ENCODE measurements around the gene BAIAP2L2.

BAIAP2L2 gene

GRCh38 chr22:38075961-38076360 lies 34.5 kb downstream of the BAIAP2L2 start:
- Histone ChIP-seq H3K4me2 (ENCODE audit: insufficient read depth, low read length, poor library complexity, severe bottlenecking) (no peak overlapping the region), H3K14ac (ENCODE audit: low read length) (no peak overlapping the region), H4K8ac (ENCODE audit: low read depth, low read length) (no peak overlapping the region), H3K9me3 (replicated peaks in 1 of 2; ENCODE audit: control insufficient read depth in 2 of 2, insufficient read depth in 1 of 2, low read depth in 1 of 2, low read length in 2 of 2) (no peaks in the 10 kb centered on the region), H2BK120ac (ENCODE audit: low read depth, low read length) (no peak overlapping the region), H3K36me3 (replicated peaks in 1 of 2; ENCODE audit: control insufficient read depth in 2 of 2, insufficient read depth in 2 of 2, low read length in 2 of 2) (peaks cover 11 to 26% of the 10 kb centered on the region in 2 donors), H3K23ac (ENCODE audit: low read depth, low read length, poor library complexity) (no peak overlapping the region), H3K27me3 (ENCODE audit: control insufficient read depth in 3 of 3, insufficient read depth in 3 of 3, low read depth in 1 of 3, low read length in 3 of 3) (peaks cover 0 to 10% (median under 1%) of the 10 kb centered on the region in 3 experiments), H4K91ac (ENCODE audit: low read depth, low read length, poor library complexity) (no peak overlapping the region), H3K9ac (ENCODE audit: low read depth, low read length, poor library complexity) (peak overlapping the region; percentile 54), H2AFZ (ENCODE audit: low read length) (no peak overlapping the region), H2BK12ac (ENCODE audit: low read length) (no peak overlapping the region), H3K4me3 (ENCODE audit: low read length in 2 of 2) (no peak overlapping the region), H3K27ac (replicated peaks; ENCODE audit: low read length) (no peak overlapping the region), H3K4ac (ENCODE audit: low read length) (no peak overlapping the region), H2AK5ac (ENCODE audit: low read depth, low read length) (peak overlapping the region; percentile 6), H3K4me1 (ENCODE audit: control insufficient read depth in 2 of 2, insufficient read depth in 1 of 2, low read depth in 1 of 2, low read length in 2 of 2) (peaks cover 4 to 14% of the 10 kb centered on the region in 2 donors), H2BK5ac (ENCODE audit: low read length) (no peak overlapping the region), H2BK15ac (ENCODE audit: low read length) (no peak overlapping the region), H3K18ac (ENCODE audit: low read length) (peak overlapping the region; percentile 63), H3K79me1 (ENCODE audit: low read depth, low read length) (peaks cover under 1% of the 10 kb centered on the region)
- no CpG with 5 or more reads among the region's 13 CpGs for WGBS, 2 donors (ENCODE audit: extremely low coverage in 2 of 2, insufficient read length in 2 of 2, insufficient replicate concordance in 1 of 2)
- no peak for DNase-seq (ENCODE audit: low spot score)

GRCh38 chr22:38075105-38075825 lies 35.2 kb downstream of the BAIAP2L2 start:
- H2AK5ac ChIP-seq (ENCODE audit: low read depth, low read length), result peak overlapping the region; percentile 71
- no peak overlapping the region for H3K4ac ChIP-seq (ENCODE audit: low read length)
- H2BK5ac ChIP-seq (ENCODE audit: low read length), result no peak overlapping the region
- no peak overlapping the region for H2BK120ac ChIP-seq (ENCODE audit: low read depth, low read length)
- no peak overlapping the region for H2BK15ac ChIP-seq (ENCODE audit: low read length)
- DNase-seq (ENCODE audit: low spot score), result no peak
- H3K9me3 ChIP-seq (replicated peaks in 1 of 2; ENCODE audit: control insufficient read depth in 2 of 2, insufficient read depth in 1 of 2, low read depth in 1 of 2, low read length in 2 of 2), result no peaks in the 10 kb centered on the region
- H3K27me3 ChIP-seq (ENCODE audit: control insufficient read depth in 3 of 3, insufficient read depth in 3 of 3, low read depth in 1 of 3, low read length in 3 of 3), result peaks cover 0 to 3% (median 0%) of the 10 kb centered on the region in 3 experiments
- H2AFZ ChIP-seq (ENCODE audit: low read length), result peak overlapping the region; percentile 6
- H3K14ac ChIP-seq (ENCODE audit: low read length), result no peak overlapping the region
- no peak overlapping the region for H2BK12ac ChIP-seq (ENCODE audit: low read length)
- no peak overlapping the region for H3K23ac ChIP-seq (ENCODE audit: low read depth, low read length, poor library complexity)
- H3K4me3 ChIP-seq (ENCODE audit: low read length in 2 of 2), result no peak overlapping the region
- H3K36me3 ChIP-seq (replicated peaks in 1 of 2; ENCODE audit: control insufficient read depth in 2 of 2, insufficient read depth in 2 of 2, low read length in 2 of 2), result peaks cover 11 to 26% of the 10 kb centered on the region in 2 donors
- H4K91ac ChIP-seq (ENCODE audit: low read depth, low read length, poor library complexity), result no peak overlapping the region
- no peak overlapping the region for H3K4me2 ChIP-seq (ENCODE audit: insufficient read depth, low read length, poor library complexity, severe bottlenecking)
- H3K18ac ChIP-seq (ENCODE audit: low read length), result no peak overlapping the region
- H4K8ac ChIP-seq (ENCODE audit: low read depth, low read length), result no peak overlapping the region
- peak overlapping the region; percentile 53 for H3K9ac ChIP-seq (ENCODE audit: low read depth, low read length, poor library complexity)
- H3K27ac ChIP-seq (replicated peaks; ENCODE audit: low read length), result no peak overlapping the region
- WGBS, 2 donors (ENCODE audit: extremely low coverage in 2 of 2, insufficient read length in 2 of 2, insufficient replicate concordance in 1 of 2), result no CpG with 5 or more reads among the region's 32 CpGs
- no peaks in the 10 kb centered on the region for H3K79me1 ChIP-seq (ENCODE audit: low read depth, low read length)
- H3K4me1 ChIP-seq (ENCODE audit: control insufficient read depth in 2 of 2, insufficient read depth in 1 of 2, low read depth in 1 of 2, low read length in 2 of 2), result peaks cover 8 to 14% of the 10 kb centered on the region in 2 donors

GRCh38 chr22:38074181-38075104 lies 36.0 kb downstream of the BAIAP2L2 start:
- WGBS, 2 donors (ENCODE audit: extremely low coverage in 2 of 2, insufficient read length in 2 of 2, insufficient replicate concordance in 1 of 2), result no CpG with 5 or more reads among the region's 47 CpGs
- H2BK12ac ChIP-seq (ENCODE audit: low read length), result no peak overlapping the region
- H3K4me2 ChIP-seq (ENCODE audit: insufficient read depth, low read length, poor library complexity, severe bottlenecking), result no peak overlapping the region
- H2BK5ac ChIP-seq (ENCODE audit: low read length), result no peak overlapping the region
- no peak overlapping the region for H3K18ac ChIP-seq (ENCODE audit: low read length)
- peak overlapping the region; percentile 44 for H3K9ac ChIP-seq (ENCODE audit: low read depth, low read length, poor library complexity)
- H2BK120ac ChIP-seq (ENCODE audit: low read depth, low read length), result no peak overlapping the region
- H3K4me3 ChIP-seq (ENCODE audit: low read length in 2 of 2), result no peak overlapping the region
- H3K4ac ChIP-seq (ENCODE audit: low read length), result no peak overlapping the region
- no peak for DNase-seq (ENCODE audit: low spot score)
- H3K27ac ChIP-seq (replicated peaks; ENCODE audit: low read length), result no peak overlapping the region
- H3K14ac ChIP-seq (ENCODE audit: low read length), result no peak overlapping the region
- no peak overlapping the region for H4K91ac ChIP-seq (ENCODE audit: low read depth, low read length, poor library complexity)
- H4K8ac ChIP-seq (ENCODE audit: low read depth, low read length), result no peak overlapping the region
- H3K27me3 ChIP-seq (ENCODE audit: control insufficient read depth in 3 of 3, insufficient read depth in 3 of 3, low read depth in 1 of 3, low read length in 3 of 3), result no peaks in the 10 kb centered on the region
- no peak overlapping the region for H2BK15ac ChIP-seq (ENCODE audit: low read length)
- no peaks in the 10 kb centered on the region for H3K9me3 ChIP-seq (replicated peaks in 1 of 2; ENCODE audit: control insufficient read depth in 2 of 2, insufficient read depth in 1 of 2, low read depth in 1 of 2, low read length in 2 of 2)
- peaks cover 10 to 20% of the 10 kb centered on the region in 2 donors for H3K4me1 ChIP-seq (ENCODE audit: control insufficient read depth in 2 of 2, insufficient read depth in 1 of 2, low read depth in 1 of 2, low read length in 2 of 2)
- H2AK5ac ChIP-seq (ENCODE audit: low read depth, low read length), result peak overlapping the region; percentile 5
- H2AFZ ChIP-seq (ENCODE audit: low read length), result no peak overlapping the region
- H3K23ac ChIP-seq (ENCODE audit: low read depth, low read length, poor library complexity), result no peak overlapping the region
- no peaks in the 10 kb centered on the region for H3K79me1 ChIP-seq (ENCODE audit: low read depth, low read length)
- peaks cover 11 to 26% of the 10 kb centered on the region in 2 donors for H3K36me3 ChIP-seq (replicated peaks in 1 of 2; ENCODE audit: control insufficient read depth in 2 of 2, insufficient read depth in 2 of 2, low read length in 2 of 2)

All from neuronal stem cell (in vitro differentiated cells).